Prostate gland (tissue), 2 donors: Measurements from ENCODE around the gene MEGF8. TPM values are rescaled to one million over a fixed set of nuclear protein-coding genes. Genes with fewer than 3 reads are reported as not detected.
A peak's percentile ranks its signal among the peaks of the same experiment; 100 is the strongest.

Source experiments
- DNase-seq: peaks from one replicate; pipeline ENCODE4 v3.0.0-alpha.2; 2019; ENCODE audit warnings: low spot score
- H3K27ac ChIP-seq, 2 donors: fragments of 200-600 bp; sonication (generic); 2 replicates each; pipeline ENCODE4 v1.5.1; 2017 to 2019
- H3K27me3 ChIP-seq: fragments of 200-600 bp; sonication (generic); replicated peaks from 2 replicates; pipeline ENCODE4 v1.5.1; 2019; ENCODE audit not compliant: insufficient read depth
- H3K36me3 ChIP-seq, 2 donors: fragments of 200-600 bp; sonication (generic); 1 replicate in 1 of 2; 2 replicates in 1 of 2; pipeline versions ENCODE4 v1.5.1 to v1.8.1; 2017 to 2019
- H3K4me1 ChIP-seq: fragments of 200-600 bp; sonication (generic); replicated peaks from 2 replicates; pipeline ENCODE4 v1.5.1; 2019
- H3K4me3 ChIP-seq, 2 donors: fragments of 200-600 bp; sonication (generic); 2 replicates each; pipeline ENCODE4 v1.5.1; 2017 to 2019
- H3K9me3 ChIP-seq: fragments of 200-600 bp; sonication (generic); 2 replicates; pipeline ENCODE4 v1.5.1; 2017
- CTCF ChIP-seq, 4 experiments: fragments of 200-600 bp in 2 of 4; fragments of 450-650 bp in 2 of 4; sonication (generic) in 2 of 4; IDR thresholded peaks; 1 replicate in 3 of 4; 2 replicates in 1 of 4; pipeline ENCODE4 v1.5.1; 2016 to 2019; ENCODE audit warnings: antibody characterized with exemption in 4 of 4, mild to moderate bottlenecking in 2 of 4, moderate library complexity in 2 of 4
- POLR2A ChIP-seq: fragments of 450-650 bp; IDR thresholded peaks from one replicate; pipeline ENCODE4 v1.6.1; 2016; ENCODE audit warnings: antibody characterized with exemption, mild to moderate bottlenecking
- POLR2AphosphoS5 ChIP-seq: sonication (generic); formaldehyde crosslinking; IDR thresholded peaks from one replicate; pipeline ENCODE4 v1.6.1; 2017; ENCODE audit warnings: antibody characterized with exemption
- WGBS: methylation state at CpG from one replicate; pipeline ENCODE4 v1.1.5; 2018; 5-methylcytosine and 5-hydroxymethylcytosine counted together
- intact Hi-C: fragments of 100-400 bp; cut with DNase I; formaldehyde crosslinking; loops from one replicate; pipeline ENCODE4 v1.14.2; 2022
- total RNA-seq, 2 donors: library from RNA; depleted of rRNA; stranded (reverse); fragments of >200 nt; gene quantifications; one replicate each; pipeline ENCODE4 v1.1.0, GENCODE V29; 2016

MEGF8 gene
- total RNA-seq, 2 donors from 2014 or later: 22.8 to 30.7 TPM

GRCh38 chr19:42392165-42392564 lies 66.7 kb downstream of the MEGF8 start:
- no peak overlapping the region for H3K4me3 ChIP-seq
- intact Hi-C loops: loop anchor here (10.0 kb wide), 1 partner anchor 177 kb away; the partner anchor contains the start of gene DEDD2
- no peak for TF ChIP-seq CTCF (IDR thresholded peaks at IDR 0.05)
- no peak for TF ChIP-seq POLR2AphosphoS5
- TF ChIP-seq POLR2A: no peak
- H3K4me1 ChIP-seq: no peaks in the 10 kb centered on the region
- H3K36me3 ChIP-seq: no peaks in the 10 kb centered on the region
- no peaks in the 10 kb centered on the region for H3K9me3 ChIP-seq
- H3K27ac ChIP-seq: no peak overlapping the region
- H3K27me3 ChIP-seq: no peaks in the 10 kb centered on the region
- no peak for DNase-seq
- WGBS: 78% methylated on average over 4 of the region's 4 CpGs

- no peak for TF ChIP-seq POLR2AphosphoS5
- Histone ChIP-seq H3K4me3 (no peak overlapping the region), H3K27me3 (no peaks in the 10 kb centered on the region), H3K9me3 (no peaks in the 10 kb centered on the region), H3K27ac (no peak overlapping the region), H3K4me1 (no peaks in the 10 kb centered on the region), H3K36me3 (no peaks in the 10 kb centered on the region)
- 87% methylated on average over 8 of the region's 8 CpGs for WGBS
- no peak for DNase-seq
- intact Hi-C loops: loop anchor here (5.0 to 10.0 kb wide), 2 partner anchors 67 to 180 kb away; partner anchors contain the start of genes DEDD2 and MEGF8
Measured at GRCh38 chr19:42394751-42395150, 69.3 kb downstream of the MEGF8 start.

DNA sequence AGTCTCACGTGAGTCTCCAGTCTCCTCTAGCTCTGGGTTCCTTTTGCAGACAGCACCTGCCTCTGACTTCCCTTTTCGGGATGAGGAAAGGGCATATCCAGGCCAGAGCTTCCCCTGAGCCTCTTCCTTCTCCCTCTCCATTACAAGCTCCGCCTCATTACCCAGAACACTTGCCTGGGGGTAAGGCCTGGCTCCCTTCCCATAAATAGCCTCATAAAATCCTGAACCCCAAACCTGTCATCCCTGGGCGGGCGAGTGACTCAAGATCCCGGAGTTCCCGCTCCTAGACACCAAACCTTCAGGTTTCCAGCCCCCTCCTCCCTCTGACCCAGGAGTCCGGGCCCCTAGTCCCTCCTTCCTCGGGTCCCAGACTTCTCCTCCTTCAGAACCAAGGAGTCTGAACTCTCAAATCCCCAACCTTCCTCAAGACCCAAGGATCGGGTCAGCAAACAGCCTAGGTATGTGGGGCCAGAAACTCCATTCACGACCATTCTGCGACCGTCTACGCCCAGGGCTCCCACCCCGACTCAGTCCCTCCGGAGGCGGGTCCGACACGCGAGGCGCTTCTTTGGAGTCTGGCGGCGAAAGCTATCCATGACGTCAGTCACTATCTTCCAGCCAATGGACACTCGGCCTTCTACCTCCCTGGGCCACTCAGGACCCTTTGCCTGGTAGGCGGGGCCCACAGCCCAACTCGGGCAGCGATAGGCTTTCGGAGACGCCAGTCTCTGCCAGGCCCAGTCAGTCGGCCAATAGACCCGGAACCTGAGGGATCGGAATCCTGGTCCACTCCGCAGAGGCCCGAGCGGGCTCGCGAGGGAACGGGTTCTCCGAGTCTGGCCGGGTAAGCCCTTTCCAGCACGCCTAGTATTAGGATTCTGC lies 71.2 kb downstream of the MEGF8 start:
- no peaks in the 10 kb centered on the region for H3K4me1 ChIP-seq
- intact Hi-C loops: loop anchor here (5.0 to 10.0 kb wide), 2 partner anchors 69 to 182 kb away; partner anchors contain the start of genes DEDD2 and MEGF8

GRCh38 chr19:42397263-42398166 lies 72.1 kb downstream of the MEGF8 start:
- no peak for DNase-seq
- WGBS: 20% methylated on average over 25 of the region's 25 CpGs
- intact Hi-C loops: loop anchor here (5.0 to 10.0 kb wide), 2 partner anchors 70 to 183 kb away; partner anchors contain the start of genes DEDD2 and MEGF8
- H3K27ac ChIP-seq: peak overlapping the region; percentile 85 to 88
- peak overlapping the region; percentile 36 to 38 for H3K4me3 ChIP-seq
- no peaks in the 10 kb centered on the region for H3K4me1 ChIP-seq
- no peaks in the 10 kb centered on the region for H3K9me3 ChIP-seq
- TF ChIP-seq CTCF (IDR thresholded peaks at IDR 0.05) (no peak), POLR2A (no peak), POLR2AphosphoS5 (no peak)
- no peaks in the 10 kb centered on the region for H3K27me3 ChIP-seq
- no peaks in the 10 kb centered on the region for H3K36me3 ChIP-seq

More for the DNA sequence above, 71.2 kb downstream of the MEGF8 start:
- H3K4me3 ChIP-seq: peak overlapping the region; percentile 36 to 38
- DNase-seq: peak; percentile 99
- peak overlapping the region; percentile 85 to 88 for H3K27ac ChIP-seq
- H3K27me3 ChIP-seq: no peaks in the 10 kb centered on the region
- no peaks in the 10 kb centered on the region for H3K9me3 ChIP-seq
- 3% methylated on average over 42 of the region's 42 CpGs for WGBS
- TF ChIP-seq POLR2A (peak; percentile 94), POLR2AphosphoS5 (peak; percentile 98), CTCF (IDR thresholded peaks at IDR 0.05) (peak in 1 of 4 experiments; percentile 13)
- H3K36me3 ChIP-seq: no peaks in the 10 kb centered on the region

GRCh38 chr19:42400404-42400803 lies 75.0 kb downstream of the MEGF8 start:
- intact Hi-C loops: no loop called here
- no peaks in the 10 kb centered on the region for H3K4me1 ChIP-seq
- no peaks in the 10 kb centered on the region for H3K27me3 ChIP-seq
- H3K4me3 ChIP-seq: no peak overlapping the region
- 93% methylated on average over 1 of the region's 1 CpG for WGBS
- H3K36me3 ChIP-seq: no peaks in the 10 kb centered on the region
- H3K27ac ChIP-seq: no peak overlapping the region
- DNase-seq: no peak
- TF ChIP-seq POLR2AphosphoS5 (no peak), CTCF (IDR thresholded peaks at IDR 0.05) (no peak), POLR2A (no peak)
- no peaks in the 10 kb centered on the region for H3K9me3 ChIP-seq
